C4-2B (cell line): ENCODE measurements around the gene SPHK1.

Experiments
- CTCF ChIP-seq: fragments of 450-650 bp; conservative IDR thresholded peaks from 2 replicates; pipeline ENCODE4 v1.5.1; 2017; ENCODE audit warnings: mild to moderate bottlenecking
- ZFX ChIP-seq: fragments of 450-650 bp; IDR thresholded peaks from 2 replicates; pipeline ENCODE4 v1.6.1; 2017

DNA sequence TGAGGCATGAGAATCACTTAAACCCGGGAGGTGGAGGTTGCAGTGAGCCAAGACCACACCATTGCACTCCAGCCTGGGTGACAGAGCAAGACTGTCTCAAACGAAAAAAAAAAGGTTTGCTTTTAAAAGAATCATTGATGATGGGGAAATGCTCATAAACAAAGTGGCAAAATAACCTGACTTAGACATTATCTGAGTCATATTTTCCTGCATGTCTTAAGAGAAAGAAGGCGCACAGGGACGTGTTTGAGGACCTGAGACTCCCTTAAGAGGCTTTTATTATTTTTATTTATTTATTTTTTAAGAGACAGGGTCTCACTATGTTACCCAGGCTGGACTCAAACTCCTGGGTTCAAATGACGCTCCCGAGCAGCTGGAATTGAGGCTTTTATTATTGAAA is 25.0 kb upstream of the SPHK1 start:
- no peak for TF ChIP-seq CTCF
- no peak for TF ChIP-seq ZFX
